DND-41 (cell line): ENCODE measurements around the gene OR6B3.

ENCODE experiments used
- ATAC-seq: fragments of 200-7000 bp; cut with Tn5 transposase; 3 replicates; pipeline ENCODE4 v1.9.1; 2021; ENCODE audit warnings: low read depth; ENCODE audit not compliant: insufficient read depth
- DNase-seq: peaks from one replicate; pipeline ENCODE4 v3.0.0-alpha.2; 2020
- H2AFZ ChIP-seq: 2 replicates; pipeline ENCODE4 v1.6.0; 2012; ENCODE audit warnings: low read depth, low read length
- H3K27ac ChIP-seq: 2 replicates; pipeline ENCODE4 v1.5.1; 2012; ENCODE audit warnings: low read length, inconsistent platforms
- H3K27me3 ChIP-seq: fragments of 200-600 bp; sonication (generic); 2 replicates; pipeline ENCODE4 v1.6.0; 2012; ENCODE audit warnings: low read length, mild to moderate bottlenecking, inconsistent platforms; ENCODE audit not compliant: insufficient read depth, poor library complexity
- H3K36me3 ChIP-seq: 2 replicates; pipeline ENCODE4 v1.5.1; 2012; ENCODE audit warnings: low read length, inconsistent platforms; ENCODE audit not compliant: insufficient read depth
- H3K4me1 ChIP-seq: 2 replicates; pipeline ENCODE4 v1.5.1; 2012; ENCODE audit warnings: mild to moderate bottlenecking, low read length; ENCODE audit not compliant: insufficient read depth
- H3K4me2 ChIP-seq: 2 replicates; pipeline ENCODE4 v1.6.0; 2012; ENCODE audit warnings: mild to moderate bottlenecking, moderate library complexity, low read length, inconsistent platforms; ENCODE audit not compliant: insufficient read depth
- H3K4me3 ChIP-seq, 2 experiments: fragments of 200-600 bp in 1 of 2; shearing (Covaris generic) in 1 of 2; 2 replicates each; pipeline ENCODE4 v1.5.1; 2012 to 2016; ENCODE audit warnings: inconsistent platforms in 2 of 2, low read length in 2 of 2, mild to moderate bottlenecking in 2 of 2, low read depth in 1 of 2, moderate library complexity in 1 of 2
- H3K79me2 ChIP-seq: 2 replicates; pipeline ENCODE4 v1.6.0; 2012; ENCODE audit warnings: low read length, inconsistent platforms; ENCODE audit not compliant: insufficient read depth
- H3K9ac ChIP-seq: 2 replicates; pipeline ENCODE4 v1.6.0; 2012; ENCODE audit warnings: low read depth, mild to moderate bottlenecking, inconsistent platforms, low read length, moderate library complexity
- H3K9me3 ChIP-seq: 2 replicates; pipeline ENCODE4 v1.5.1; 2012; ENCODE audit warnings: low read length, moderate library complexity, mild to moderate bottlenecking, inconsistent platforms; ENCODE audit not compliant: insufficient read depth, severe bottlenecking
- H4K20me1 ChIP-seq: 2 replicates; pipeline ENCODE4 v1.6.0; 2012; ENCODE audit warnings: low read length; ENCODE audit not compliant: insufficient read depth
- EZH2 ChIP-seq: IDR thresholded peaks from 3 replicates; pipeline ENCODE4 v1.6.1; 2012; ENCODE audit warnings: borderline replicate concordance, low read depth, mild to moderate bottlenecking, moderate library complexity, low read length, inconsistent platforms; ENCODE audit not compliant: severe bottlenecking
- TF ChIP-seq, protein P1 (sequence below): IDR thresholded peaks from 2 replicates; pipeline ENCODE4 v1.5.1; 2012; ENCODE audit warnings: borderline replicate concordance, low read length, moderate library complexity, mild to moderate bottlenecking; ENCODE audit not compliant: poor library complexity, severe bottlenecking; ENCODE audit errors: extremely low read depth

OR6B3 gene

GRCh38 chr2:240030379-240031094 is 22.8 kb downstream of the OR6B3 start, which contains the start of gene OR6B2:
Gene OR6B2 (minus strand): TSS chr2:240030429. CDS start chr2:240030429, 0 bp downstream.
- Histone ChIP-seq H2AFZ (no peak within 1 kb of the TSS), H3K9me3 (no peaks in the 10 kb centered on the region), H3K9ac (no peak within 1 kb of the TSS), H3K27me3 (peaks cover 18% of the 10 kb centered on the region), H3K36me3 (no peaks in the 10 kb centered on the region), H3K27ac (no peak within 1 kb of the TSS), H4K20me1 (no peaks in the 10 kb centered on the region), H3K4me2 (no peak within 1 kb of the TSS), H3K4me1 (peaks cover 6% of the 10 kb centered on the region), H3K4me3 (no peak within 1 kb of the TSS), H3K79me2 (peaks cover 2% of the 10 kb centered on the region; the same call in 1 of the 2 replicates)
- ATAC-seq (no peak), DNase-seq (no peak)
- TF ChIP-seq, protein P1, sequence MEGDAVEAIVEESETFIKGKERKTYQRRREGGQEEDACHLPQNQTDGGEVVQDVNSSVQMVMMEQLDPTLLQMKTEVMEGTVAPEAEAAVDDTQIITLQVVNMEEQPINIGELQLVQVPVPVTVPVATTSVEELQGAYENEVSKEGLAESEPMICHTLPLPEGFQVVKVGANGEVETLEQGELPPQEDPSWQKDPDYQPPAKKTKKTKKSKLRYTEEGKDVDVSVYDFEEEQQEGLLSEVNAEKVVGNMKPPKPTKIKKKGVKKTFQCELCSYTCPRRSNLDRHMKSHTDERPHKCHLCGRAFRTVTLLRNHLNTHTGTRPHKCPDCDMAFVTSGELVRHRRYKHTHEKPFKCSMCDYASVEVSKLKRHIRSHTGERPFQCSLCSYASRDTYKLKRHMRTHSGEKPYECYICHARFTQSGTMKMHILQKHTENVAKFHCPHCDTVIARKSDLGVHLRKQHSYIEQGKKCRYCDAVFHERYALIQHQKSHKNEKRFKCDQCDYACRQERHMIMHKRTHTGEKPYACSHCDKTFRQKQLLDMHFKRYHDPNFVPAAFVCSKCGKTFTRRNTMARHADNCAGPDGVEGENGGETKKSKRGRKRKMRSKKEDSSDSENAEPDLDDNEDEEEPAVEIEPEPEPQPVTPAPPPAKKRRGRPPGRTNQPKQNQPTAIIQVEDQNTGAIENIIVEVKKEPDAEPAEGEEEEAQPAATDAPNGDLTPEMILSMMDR: no peak
- no peak for TF ChIP-seq EZH2

DNA sequence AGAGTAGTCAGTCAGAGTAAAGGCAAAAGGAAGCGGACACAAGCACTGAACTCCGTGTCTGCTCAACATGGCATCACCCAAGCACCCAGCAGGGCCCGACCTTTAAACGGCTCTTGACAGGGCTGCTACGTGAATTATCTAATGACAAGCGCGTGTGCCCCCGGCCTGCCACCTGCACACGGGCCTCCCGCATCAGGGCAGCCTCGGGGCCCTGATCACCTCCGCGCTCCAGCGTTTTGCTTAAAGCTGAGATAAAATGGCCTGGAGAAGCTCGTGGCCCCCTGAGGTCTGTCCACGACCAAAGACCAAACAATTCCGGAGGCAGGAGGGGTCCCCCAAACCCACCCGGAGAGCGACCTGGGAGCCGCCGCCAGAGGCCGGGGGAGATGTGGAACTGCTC is 28.6 kb downstream of the OR6B3 start:
- H3K4me3 ChIP-seq: peak overlapping the region; percentile 67 to 72
- peak overlapping the region; percentile 88 for H3K9ac ChIP-seq
- DNase-seq: peak; percentile 24
- peaks cover 19% of the 10 kb centered on the region for H3K36me3 ChIP-seq
- H3K4me2 ChIP-seq: peak overlapping the region; percentile 84
- H4K20me1 ChIP-seq: peaks cover 17% of the 10 kb centered on the region; the same call in 1 of the 2 replicates
- H3K27ac ChIP-seq: peak overlapping the region; percentile 40
- TF ChIP-seq EZH2: no peak
- TF ChIP-seq, protein P1: no peak
- H3K9me3 ChIP-seq: no peaks in the 10 kb centered on the region
- peak overlapping the region; percentile 79 for H2AFZ ChIP-seq
- peaks cover 39% of the 10 kb centered on the region for H3K4me1 ChIP-seq
- peak; percentile 37 for ATAC-seq
- no peaks in the 10 kb centered on the region for H3K27me3 ChIP-seq
- peaks cover 58% of the 10 kb centered on the region for H3K79me2 ChIP-seq

GRCh38 chr2:240023792-240024191 is 29.5 kb downstream of the OR6B3 start:
- Histone ChIP-seq H3K36me3 (peaks cover 25% of the 10 kb centered on the region), H3K4me3 (peak overlapping the region; percentile 67 to 72; a peak in 3 of 4 replicates), H3K9me3 (no peaks in the 10 kb centered on the region), H3K27me3 (no peaks in the 10 kb centered on the region), H3K9ac (peak overlapping the region; percentile 88; the same call in 1 of the 2 replicates), H3K79me2 (peaks cover 59% of the 10 kb centered on the region), H4K20me1 (peaks cover 17% of the 10 kb centered on the region; the same call in 1 of the 2 replicates), H3K4me2 (peak overlapping the region; percentile 84), H2AFZ (no peak overlapping the region), H3K27ac (no peak overlapping the region), H3K4me1 (peaks cover 39% of the 10 kb centered on the region)
- ATAC-seq (no peak), DNase-seq (no peak)
- TF ChIP-seq, protein P1: no peak
